ENCODE measurements around the gene MT1B.

DNA sequence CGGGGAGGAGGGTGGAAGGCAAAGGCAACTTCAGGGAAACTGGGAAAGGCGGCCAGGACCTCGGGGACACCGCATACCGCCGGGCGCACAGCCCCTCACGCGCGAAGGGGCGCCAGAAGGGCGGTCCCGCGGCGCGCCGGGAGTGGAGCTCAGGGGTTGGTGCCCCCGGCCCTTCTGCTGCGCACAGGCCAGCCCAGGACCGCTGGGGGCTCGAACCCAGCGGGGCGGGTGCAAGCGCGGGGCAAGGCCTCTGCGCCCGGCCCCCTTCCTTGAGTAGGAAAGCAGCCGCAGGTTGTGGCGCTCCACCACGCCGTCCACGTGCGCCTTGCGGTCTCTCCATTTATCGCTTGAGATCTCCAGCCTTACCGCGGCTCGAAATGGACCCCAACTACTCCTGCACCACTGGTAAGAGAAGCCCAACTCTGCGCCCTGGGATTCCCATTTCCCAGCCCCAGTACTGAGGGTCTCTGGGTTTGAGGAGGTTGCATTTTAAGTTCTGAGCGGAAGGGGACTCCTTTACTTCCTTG, 16.2 kb upstream of the MT1B start:
- TF ChIP-seq, protein P1, sequence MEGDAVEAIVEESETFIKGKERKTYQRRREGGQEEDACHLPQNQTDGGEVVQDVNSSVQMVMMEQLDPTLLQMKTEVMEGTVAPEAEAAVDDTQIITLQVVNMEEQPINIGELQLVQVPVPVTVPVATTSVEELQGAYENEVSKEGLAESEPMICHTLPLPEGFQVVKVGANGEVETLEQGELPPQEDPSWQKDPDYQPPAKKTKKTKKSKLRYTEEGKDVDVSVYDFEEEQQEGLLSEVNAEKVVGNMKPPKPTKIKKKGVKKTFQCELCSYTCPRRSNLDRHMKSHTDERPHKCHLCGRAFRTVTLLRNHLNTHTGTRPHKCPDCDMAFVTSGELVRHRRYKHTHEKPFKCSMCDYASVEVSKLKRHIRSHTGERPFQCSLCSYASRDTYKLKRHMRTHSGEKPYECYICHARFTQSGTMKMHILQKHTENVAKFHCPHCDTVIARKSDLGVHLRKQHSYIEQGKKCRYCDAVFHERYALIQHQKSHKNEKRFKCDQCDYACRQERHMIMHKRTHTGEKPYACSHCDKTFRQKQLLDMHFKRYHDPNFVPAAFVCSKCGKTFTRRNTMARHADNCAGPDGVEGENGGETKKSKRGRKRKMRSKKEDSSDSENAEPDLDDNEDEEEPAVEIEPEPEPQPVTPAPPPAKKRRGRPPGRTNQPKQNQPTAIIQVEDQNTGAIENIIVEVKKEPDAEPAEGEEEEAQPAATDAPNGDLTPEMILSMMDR (conservative IDR thresholded peaks at IDR 0.05; ENCODE audit: low read length): no peak
- TF ChIP-seq EZH2phosphoT487 (IDR thresholded peaks at IDR 0.05; ENCODE audit: borderline replicate concordance, low read depth, low read length): no peak

Data from OCI-LY7 (cell line).